NCI-H2227 treated with DMSO at 0.1 percent for 48 hours (cell line): Measurements from ENCODE around the gene SAMD14.

ENCODE experiments used
- DNase-seq: peaks from one replicate; lab custom pipeline; 2025; lab: John Stamatoyannopoulos, UW

SAMD14 gene

DNA sequence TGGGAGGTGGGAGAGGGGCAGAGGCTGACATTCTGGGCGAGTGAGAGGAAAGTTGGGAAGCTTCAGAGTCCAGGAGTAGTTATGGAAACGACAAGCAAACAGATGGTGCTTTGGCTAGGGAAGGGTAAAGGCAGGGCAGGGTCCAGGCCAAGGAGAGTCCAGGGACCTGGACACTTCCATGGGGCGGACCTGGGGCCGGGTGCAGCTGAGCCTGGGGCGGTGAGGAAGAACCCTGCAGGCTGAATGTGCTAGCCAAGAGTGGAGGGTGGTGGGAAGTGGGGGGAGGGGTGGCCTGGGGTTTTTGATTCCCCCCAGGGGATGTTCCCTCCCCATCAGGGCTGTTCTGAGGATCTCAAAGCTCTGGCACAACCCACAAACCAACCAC is 17.9 kb upstream of the SAMD14 start:
- DNase-seq, result no peak

DNA sequence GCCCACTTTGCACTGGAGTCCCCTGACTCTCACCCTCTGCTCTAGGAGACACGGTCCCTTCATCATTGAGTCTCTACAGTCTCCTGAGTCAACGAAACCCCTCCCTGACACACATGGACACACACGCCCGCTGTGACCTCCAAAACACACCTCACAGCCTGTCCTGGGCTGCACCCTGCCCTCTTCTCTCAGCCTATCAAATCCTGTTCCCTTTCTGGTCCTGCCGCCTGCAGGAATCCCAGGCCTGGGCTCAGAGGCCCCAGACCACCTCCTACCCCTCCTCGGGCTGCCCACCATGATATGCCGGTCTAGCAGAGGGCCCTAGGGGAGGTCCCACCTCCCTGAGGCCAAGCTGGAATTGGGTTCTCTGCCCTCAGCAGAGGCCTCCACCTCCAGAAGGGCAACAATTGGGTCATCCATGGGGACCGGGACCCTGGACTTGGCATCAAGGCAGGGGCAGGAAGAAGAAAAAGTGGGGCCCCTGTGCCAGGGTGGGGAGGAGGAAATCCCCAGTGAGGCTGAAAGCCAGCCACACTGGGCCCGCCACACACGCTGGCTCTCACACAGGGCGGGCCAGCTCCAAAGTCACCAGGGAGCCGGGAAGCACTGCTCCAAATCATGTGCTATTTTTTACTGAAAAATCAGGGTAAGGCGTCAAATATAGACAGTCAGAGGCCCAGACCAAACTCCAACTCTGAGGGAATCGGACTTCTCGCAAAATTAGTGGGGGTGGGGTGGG is 17.1 kb upstream of the SAMD14 start:
- DNase-seq, result no peak

DNA sequence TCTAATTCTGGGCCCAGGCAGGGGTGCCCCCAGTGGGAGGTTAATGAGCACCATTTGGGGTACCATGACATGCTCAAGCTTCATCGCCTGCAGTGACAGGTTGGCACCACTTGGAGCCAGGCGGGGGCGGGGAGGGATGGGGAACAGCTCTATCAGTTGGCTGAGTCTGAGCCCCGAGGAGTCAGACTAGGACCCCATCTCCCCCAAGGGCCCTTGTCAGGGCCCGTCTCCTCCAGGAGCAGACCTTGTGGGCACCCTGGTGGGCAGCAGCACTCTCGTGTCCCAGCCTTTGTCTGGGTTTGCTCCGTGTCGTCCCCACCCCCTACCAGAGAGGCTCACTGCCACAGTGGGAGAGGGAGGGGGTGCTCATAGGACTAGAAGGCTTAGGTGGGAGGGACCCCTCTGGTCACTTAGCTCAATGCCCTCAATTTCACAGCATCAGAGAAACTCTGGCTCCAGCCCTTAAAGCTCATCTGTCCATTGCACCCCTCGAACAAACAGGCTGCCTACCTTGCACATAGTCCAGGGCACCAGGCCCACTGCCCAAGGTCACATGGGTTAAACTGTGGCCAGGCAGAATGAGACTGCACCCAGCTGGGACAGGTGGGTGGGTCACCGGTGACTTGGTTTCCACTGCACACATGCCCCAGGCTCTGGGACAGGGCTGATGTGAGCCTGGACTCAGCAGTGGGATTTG is 16.4 kb upstream of the SAMD14 start:
- DNase-seq, result no peak

DNA sequence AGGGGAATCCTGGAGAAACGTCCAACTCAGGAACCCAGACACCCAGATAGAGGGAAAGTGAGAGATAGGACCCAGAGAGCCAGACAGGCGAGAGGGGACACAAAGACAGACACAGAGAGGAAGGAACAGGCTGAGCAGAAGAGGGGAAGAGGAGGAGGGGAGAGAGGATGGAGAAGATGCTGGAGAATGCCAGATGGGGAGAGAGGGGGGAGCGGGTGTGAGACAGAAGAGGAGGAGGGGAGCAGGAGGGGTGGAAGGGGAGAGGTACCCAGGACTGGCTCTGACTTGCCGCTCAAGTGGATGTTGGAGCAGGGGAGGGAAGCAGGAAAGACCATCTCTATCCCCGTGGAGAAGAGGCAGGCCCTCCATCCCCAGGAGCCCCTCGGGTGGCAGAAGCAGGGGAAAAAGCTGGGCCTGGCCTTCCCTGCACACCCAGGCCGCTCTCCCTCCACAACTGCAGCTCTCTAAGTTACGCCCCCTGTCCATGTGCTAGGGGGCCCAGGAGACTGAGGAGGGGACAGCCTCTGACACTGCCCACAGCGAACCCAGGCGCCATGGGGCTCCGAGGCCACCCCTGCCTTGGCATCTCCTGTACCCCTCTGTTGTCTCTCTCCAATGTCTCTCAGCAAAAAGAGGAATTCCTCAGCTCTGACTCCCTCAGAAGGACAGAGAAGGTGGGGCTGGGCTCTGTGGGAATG is 15.7 kb upstream of the SAMD14 start:
- DNase-seq, result no peak

DNA sequence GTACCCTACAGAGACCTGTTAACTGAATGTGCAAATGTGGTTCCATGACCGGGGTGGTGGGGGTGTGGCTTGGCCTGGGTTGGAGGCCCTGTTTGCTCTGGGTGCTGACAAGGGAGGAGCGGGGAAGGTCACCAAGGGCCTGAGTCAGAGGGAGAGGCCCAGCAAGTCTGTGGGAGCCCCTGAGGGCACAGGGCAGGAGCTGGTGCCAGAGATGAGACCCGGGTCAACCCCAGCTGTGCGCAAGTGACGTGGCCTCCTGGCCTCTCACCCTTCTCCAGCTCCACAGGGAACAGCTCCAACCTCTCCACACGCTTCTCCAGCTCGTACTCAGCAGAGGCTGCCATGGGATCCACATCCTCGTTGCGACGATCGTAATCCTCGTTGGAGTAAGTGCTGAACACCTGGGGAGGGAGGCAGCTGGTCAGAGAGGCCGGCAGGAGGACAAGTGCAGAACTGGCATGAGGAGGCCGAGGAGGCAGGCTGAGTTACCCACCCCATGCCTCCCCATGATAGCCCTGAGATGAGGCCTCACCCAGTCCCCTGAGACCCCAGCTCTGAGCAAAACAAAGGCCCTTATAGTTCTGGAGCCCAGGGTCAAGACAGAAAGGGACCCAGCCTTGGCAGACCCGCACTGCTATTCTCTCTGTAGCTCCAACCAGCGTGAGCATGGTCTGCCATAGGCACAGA is 15.0 kb upstream of the SAMD14 start:
- no peak for DNase-seq

DNA sequence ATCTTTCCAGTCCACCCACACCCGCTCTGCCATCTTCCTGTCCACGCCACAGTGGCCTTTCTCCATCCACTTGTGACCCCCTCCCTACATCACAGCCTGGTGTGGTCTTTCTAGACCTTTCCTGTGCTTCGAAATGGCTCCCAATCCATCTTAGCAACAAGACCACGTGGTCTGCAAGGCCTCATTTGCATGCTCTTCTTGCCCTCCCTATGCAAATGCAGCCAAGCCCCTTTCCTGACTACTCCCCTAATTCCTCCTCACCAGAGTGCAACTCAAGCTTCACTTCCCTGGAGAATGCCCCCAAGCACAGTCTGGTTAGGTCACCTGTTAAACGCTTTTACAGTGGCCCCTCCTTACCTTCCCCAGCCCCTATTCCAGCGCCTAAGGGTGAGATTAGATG is 14.4 kb upstream of the SAMD14 start:
- DNase-seq, result no peak

DNA sequence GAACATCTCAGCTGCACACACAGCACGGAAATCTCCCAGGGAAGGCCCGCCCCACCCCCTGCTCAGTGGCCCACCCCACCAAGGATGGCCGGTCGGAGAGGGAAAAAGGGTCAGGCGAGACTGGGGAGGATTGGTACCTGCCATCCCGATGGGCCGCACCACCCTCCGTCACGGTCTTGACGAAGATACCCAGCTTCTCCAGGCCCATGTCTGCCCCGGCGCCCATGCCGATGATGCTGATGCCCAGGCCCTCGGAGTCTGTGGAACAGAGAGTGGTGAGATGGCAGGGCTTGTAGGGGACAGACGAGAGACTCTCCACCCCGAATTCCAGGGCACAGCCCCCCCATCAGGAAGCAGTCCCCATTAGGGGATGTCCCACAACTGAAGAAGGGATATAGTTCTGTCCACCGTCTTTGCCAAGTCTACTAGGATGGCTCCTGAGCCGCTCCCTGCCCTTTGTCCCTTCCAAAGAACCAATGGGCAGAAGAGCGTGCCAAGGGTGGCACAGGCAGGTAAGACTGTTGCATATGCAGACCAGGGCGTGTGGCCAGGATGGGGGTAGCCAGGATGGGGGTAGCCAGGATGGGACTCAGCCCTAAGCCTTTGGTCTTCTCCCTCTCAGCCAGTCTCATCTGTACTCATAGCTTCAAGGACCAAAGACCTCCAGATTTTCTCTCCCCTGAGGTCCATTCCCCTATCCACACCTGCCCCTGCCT is 13.7 kb upstream of the SAMD14 start:
- DNase-seq, result no peak

DNA sequence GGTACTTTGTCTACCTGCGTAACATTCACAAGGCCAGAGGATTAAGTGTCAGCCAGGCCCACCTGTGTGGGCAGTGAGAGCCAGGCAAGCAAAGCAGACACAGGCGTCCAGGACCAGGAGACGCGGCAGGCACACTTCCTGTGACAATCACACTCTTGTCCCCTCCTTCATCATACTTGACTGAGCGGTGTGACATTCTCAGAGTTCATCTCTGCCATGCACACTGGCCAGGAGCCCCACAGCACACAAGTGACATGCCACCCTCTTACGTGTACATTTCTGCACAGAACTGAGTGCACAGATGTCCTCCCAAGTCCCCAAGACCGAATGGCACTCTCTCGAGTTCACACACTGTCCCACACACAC is 11.8 kb upstream of the SAMD14 start:
- DNase-seq, result no peak

DNA sequence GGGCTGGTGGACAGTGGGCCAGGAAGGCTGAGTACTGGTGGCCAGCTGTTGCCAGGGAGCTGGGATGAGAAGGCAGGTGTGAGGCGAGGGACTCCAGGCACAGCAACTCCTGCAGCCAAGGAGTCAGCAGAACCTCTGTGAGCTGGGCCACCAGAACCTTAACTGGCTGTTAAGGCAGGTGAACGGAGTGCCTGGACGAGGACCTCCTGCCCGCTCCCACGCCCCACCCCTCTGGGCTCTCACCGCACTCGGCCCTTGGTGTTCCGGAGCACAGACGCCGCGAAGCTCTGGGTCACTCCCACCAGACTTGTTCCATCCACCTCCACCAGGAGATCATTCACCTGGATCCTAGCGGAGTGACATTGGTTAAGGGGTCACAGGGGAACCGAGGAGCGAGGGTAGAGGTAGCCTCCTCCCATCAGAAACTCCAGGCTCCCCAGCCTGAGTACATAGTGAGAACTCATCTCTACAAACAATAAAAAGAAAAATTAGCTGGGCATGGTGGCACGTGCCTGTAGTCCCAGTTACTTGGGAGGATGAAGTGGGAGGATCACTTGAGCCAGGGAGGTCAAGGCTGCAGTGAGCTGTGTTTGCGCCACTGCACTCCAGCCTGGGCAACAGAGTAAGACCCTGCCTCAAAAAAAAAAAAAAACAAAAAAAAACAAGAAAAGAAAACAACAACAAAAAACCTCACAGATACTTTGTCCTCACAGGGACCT is 11.2 kb upstream of the SAMD14 start:
- DNase-seq, result no peak

DNA sequence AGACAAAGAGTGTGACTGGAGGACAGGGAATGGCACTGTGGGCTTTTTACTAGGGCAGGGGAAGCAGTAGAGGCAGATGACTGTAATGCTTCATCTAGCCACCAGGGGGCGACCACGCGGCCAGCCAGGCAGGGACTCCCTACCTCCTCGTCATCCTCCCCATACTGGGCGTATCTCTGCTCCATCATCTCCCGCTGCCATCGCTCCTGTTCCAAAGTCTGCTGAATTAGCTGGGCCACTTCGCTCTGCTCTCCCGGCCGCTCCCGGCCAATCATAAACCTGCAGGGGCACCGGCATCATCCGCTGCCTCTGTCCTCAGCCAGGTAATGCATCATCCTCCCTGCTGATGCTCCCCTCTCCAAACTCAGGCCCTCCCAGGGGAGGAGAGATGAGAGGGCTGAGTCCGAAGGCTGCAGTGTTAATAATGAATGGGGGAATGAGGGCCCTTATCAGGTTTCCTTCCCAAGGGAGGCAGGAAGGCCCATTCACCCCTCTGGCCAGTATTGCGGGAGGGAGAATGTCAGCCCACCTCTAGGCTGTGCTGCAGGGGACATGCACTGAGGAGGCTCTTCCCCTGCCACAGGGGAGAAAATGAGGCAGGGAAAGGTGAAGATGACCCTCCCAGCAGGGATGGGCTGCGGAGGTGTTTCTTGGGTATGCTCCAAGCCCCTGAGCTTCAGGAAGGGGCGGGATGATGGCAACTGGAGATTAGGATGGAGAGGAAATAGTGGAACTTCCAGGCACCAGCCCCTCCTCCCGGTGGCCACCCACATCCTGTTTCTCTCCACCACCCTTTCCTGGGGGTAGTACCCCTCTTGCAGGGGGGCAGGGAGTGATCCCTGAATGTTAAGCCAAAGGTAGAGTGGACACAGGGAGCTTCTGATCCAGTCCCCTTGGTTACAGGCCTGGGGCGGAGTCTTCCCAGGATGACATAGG is 10.3 kb upstream of the SAMD14 start:
- DNase-seq, result peak; percentile 53

DNA sequence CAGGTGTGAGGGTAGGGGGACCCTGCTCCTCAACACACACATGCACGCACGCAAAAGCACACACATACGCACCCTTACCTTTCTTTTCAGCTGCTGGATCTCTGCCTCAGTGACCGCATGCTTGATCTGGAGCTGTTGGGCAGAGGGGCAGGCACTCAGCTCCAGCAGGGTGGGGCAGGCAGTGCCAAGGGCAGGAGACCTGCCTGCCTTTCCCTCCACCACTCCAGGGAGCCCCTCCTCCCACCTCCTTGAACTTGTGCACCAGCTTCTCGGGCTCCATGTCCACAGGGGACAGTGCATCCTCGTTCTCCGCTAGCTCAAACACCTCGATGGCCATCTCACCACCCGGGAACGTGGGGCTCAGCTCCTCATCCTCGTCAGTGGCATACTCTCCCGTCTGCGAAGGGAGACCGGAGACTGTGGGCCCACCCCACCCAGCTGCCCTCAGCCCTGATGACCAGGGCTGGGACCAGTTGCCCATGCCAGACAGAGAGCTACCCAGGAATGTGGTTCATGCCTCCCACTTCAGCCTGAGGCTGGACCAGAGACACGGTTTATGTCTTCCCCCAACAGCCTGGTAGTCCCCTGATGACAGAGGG is 9.3 kb upstream of the SAMD14 start:
- no peak for DNase-seq

DNA sequence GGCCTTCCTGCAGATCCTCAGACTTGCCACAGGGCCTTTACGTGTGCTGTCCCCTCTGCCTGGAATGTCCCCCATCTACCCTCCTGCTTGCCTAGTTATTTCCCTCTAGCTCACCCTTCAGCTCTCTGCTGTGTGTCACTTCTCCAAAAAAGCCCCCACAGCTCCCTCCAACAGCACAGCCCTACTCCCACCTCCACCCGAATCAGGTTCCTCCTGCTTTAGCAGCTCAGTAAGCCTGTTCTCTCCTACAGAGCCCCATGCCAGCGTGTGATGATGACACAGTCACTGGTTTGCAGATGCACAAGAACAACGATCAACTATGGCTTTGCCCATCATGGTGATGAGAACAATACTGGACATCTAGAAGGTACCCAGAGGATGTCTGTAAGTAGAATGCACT is 7.1 kb upstream of the SAMD14 start:
- DNase-seq, result no peak

DNA sequence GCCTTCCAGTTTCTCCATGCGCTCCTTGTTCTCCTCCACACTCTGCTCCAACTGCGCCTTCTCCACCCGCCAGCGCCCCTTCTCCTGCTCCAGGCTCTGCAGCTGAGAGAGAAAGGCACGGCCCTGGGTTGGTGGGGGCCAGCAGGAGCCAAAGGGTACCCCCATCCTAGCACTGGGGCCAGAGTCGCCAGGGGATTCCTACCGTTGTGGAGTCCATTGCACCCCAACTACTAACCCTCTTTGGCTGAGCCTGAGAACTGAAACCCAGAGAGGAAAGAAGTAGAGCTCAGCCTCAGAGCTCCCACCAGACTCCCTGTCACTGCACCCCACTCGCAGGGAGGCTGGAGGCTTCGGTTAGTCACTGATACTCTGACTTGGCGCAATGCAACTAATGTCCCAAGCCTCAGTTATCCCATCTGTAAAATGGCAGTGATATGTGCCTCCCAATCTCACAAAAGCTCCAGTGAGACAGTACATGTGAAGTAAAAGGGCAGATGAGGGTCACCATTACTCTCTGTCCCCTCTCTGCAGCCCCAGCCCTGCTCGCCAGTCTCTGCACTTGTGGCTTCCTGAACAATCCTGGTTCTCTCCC is 6.2 kb upstream of the SAMD14 start:
- no peak for DNase-seq

DNA sequence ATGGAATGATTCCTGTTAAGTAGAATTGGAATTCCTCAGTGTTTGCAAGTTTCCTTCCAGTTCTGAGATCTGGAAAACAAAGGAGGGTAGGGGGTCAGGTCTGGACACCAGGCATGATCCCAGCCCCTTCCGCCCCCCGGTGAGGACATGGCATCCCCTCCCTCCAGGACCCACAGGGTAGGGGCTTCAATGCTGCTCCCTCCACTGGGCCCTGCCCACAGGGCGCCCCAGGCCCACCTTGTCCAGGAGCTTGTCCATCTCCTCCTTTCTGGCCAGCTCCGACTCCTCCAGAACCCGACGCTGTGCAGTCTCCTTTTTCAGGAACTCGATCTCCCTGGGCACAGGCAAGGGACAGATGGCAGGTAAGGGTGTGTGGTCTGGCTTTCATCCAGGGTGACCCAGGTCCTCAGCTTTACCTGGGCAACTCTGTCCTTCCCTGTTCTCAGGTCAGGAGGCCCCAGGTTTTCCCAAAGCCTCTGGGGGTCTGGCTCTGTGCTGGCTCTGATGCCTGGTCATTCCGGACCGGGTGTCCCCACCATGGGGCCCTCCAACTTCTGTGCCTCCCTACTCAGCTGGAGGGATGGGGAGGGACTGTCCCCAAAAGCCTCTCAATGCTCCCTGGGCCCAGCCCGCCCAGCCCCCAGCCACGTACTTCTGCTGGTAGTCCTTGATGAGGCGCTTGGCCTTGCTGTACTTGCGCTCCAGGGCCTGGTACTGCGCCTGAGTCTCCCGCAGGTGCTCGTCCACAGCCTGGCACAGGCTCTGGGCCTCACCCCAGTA is 5.5 kb upstream of the SAMD14 start:
- no peak for DNase-seq

DNA sequence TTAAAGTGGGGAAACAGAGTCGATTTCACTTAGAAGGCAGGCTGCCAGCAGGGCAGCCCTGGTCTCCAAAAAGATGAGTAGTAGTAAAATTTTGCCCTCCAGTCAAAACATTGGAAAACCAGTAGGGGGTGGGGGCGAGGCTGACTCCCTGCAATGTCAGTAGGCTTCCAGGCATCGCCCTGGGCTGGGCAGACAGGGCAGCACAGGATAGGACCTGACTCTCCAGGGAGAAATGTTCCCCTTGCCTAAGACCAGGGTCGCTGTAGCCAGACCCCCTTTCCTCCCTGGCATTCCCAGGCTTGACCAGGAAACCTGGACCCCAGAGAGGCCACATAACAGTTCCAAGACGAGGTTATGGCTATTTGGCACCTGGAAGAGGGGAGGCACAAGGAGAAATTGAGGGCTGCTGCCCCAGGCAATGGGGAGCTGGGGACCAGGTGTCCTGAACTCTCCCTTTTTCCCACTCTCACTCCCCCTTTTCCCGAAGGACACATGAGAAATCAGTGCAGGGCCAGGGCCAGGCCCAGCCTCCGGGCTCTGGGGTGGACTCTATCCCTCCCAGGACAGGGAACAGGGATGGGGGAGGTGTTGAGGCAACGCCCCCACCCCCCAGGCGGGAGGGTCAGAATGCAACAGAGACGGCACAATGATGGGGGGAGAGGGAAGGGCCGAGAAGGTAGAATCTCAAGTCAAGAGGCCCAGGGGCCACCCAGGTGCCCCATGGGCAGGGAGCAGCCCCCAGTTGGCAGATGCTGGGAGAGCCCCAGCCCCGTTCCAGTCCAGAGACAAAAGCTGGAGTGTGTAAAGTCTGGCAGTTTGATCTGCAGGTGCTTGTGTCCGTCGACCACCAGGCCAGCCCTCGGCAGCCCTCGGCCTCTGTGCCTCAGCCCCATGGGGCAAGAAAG is 4.5 kb upstream of the SAMD14 start:
- no peak for DNase-seq

DNA sequence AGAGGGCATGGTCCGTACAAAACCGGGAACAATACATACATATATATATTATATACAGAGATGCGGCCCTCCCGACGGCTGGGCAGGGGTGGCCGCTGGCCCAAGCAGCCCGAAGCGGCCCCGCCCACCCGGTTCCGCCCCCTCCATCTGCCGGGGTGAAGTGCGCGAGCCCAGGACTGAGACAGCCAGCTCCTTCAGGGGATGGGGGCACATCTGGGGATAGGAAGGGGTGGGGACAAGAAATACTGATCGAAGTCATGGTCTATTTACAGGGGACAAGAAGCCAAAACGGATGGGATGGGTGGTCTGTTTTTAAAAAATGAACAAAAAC is 3.8 kb upstream of the SAMD14 start:
- no peak for DNase-seq

DNA sequence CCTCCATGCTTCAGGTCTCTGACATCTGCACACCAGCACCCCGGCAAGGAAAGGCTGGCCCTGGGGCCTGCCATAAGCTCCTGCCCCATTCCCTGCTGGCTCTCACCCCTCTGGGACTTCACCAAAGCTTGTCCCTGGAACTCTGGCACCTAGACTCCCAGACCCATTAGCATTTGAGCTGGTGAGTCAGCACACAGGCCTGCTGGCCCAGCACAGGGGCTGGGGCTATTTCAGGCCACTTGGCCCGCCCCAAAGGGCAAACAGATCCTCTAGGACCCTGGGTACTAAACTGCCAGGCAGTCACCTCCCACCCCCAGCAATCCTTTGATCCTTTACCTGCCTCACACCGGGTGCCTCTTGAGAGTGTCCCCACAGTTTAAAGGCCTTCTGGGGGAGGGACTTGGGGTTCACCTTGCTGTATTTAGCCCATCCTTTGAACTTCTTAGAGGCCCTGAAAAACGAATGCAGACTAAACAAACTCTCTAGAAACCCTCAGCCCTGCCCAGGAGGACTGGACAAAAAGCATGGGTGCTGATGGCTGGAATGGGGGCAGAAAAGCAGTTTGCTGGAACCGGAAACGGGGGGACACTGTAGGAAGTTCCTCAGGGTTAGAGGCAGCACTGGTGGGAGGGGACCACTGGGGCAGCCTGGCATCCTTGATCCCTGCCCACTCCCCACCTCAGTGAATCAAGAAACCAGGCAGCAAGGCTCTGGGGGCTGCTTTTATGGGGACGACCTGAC is 3.2 kb upstream of the SAMD14 start:
- no peak for DNase-seq
